HG02884 (cell line): Measurements from ENCODE around the gene MAP7D2.

ENCODE experiments used
- ATAC-seq: cut with Tn5 transposase; IDR thresholded peaks from one replicate; pipeline ENCODE4 v1.9.1; 2021; ENCODE audit warnings: mild to moderate bottlenecking, moderate library complexity; ENCODE audit not compliant: unreplicated experiment

MAP7D2 gene

GRCh38 chrX:19981947-19982346 lies 134.8 kb downstream of the MAP7D2 start:
- ATAC-seq = no peak

GRCh38 chrX:19975845-19976244 lies 140.9 kb downstream of the MAP7D2 start:
- ATAC-seq = no peak

GRCh38 chrX:19972984-19973383 lies 143.7 kb downstream of the MAP7D2 start:
- no peak for ATAC-seq

DNA sequence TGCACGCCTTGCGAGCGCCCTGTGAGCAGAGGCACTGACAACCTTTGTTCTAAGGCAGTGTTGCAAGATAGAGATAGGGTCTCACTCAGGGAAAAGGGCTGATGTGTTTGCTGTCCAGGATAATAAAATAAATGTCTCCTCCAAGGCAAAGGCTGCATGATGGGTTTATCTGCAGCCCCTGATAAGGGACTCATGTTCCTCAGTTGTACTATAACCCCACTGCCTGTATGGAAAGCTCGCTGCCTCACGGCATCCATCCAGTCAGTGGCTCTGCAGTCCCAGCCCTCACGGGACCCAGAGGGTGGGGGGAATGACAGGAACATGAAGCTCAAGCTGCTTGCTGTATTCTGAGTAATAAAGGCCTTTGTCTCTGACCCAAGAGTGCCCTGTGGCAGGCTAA lies 148.4 kb downstream of the MAP7D2 start:
- ATAC-seq = no peak

DNA sequence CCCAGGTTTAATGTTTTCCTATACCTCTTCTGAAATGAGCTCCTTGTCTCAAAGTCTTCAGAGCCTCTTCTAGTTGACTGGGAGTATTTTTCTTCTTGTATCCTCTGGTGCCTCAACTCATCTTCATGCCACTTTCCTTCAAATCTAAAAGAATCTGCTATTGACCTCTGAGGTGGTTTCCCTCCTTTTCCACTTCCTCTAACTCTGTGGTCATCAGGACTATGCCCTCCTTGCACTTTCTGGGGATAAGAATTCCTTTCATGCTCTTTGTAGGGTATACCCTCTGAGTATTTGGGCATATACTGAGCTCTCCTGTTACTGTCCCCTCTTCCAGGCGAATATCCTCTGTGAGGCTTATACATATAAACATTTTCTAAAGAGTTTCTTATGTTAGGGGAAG lies 150.7 kb downstream of the MAP7D2 start:
- no peak for ATAC-seq

- peak; percentile 95 for ATAC-seq
Measured at GRCh38 chrX:19964017-19964710, 152.5 kb downstream of the MAP7D2 start.

- no peak for ATAC-seq
Measured at GRCh38 chrX:19960913-19961312, 155.8 kb downstream of the MAP7D2 start.

DNA sequence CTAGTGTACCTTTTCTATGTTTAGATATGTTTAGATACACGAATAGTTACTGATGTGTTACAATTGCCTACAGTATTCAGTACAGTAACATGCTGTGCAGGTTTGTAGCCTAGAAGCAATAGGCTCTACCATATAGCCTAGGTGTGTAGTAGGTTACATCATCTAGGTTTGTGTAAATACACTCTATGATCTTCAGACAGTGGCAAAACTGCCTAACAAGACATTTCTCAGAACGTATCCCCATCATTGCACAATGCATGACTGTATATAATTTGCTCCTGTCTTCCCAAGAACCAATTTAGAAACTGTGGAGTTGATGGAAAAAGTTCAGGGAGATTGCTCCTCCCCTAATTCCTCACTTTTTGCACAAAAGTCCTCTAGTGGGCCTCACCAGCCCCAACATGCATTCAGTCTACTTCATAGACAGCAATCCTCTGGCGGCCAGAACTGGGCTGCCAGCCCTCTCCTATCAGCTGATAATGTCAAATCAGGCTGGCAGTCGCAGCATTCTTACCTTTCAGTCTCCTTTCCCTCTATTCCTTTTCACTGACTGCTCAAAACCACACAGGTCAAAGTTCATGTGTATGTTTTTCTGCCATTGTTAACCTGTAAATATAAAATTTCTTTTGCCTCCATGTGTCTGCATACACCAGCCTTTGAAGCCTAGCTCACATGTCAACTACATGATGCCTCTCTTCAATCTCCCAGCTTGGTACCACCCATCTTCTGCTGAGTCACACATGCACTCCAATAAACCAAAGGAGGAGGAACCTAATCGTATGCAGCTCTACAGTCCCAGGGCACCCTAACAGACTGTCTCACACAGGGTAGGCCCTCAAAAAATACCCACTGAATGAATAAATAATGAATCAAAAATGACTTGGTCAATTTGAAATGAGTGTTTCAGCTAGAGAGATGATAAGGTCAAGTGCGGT lies 157.9 kb downstream of the MAP7D2 start:
- ATAC-seq = no peak

DNA sequence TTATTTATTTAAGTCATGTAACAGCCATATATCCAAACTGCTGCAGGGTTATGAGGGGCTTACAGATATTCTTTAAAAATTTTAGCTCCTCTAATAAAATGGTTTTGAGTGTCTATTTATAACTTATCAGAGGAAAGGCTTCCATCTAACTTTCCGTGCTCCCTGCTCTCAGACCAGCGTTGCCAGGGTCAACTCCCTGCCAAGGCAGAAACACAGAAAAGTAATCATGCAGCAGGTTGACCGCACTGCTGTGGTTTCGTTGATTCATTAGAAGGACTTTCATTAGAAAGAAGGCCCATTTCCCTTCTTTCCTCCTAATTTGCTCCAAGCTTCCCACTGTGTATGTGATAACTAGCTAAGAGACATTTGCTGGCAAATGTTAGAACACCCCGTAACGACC lies 159.8 kb downstream of the MAP7D2 start:
- no peak for ATAC-seq
